ENCODE measurements around the gene AXIN1.
A peak's percentile ranks its signal among the peaks of the same experiment; 100 is the strongest.
"Not testable (repeated sequence)": the region's sequence is repeated elsewhere in the genome, so short reads cannot be mapped to it uniquely, and the experiment has no call there.

Gene AXIN1

DNA sequence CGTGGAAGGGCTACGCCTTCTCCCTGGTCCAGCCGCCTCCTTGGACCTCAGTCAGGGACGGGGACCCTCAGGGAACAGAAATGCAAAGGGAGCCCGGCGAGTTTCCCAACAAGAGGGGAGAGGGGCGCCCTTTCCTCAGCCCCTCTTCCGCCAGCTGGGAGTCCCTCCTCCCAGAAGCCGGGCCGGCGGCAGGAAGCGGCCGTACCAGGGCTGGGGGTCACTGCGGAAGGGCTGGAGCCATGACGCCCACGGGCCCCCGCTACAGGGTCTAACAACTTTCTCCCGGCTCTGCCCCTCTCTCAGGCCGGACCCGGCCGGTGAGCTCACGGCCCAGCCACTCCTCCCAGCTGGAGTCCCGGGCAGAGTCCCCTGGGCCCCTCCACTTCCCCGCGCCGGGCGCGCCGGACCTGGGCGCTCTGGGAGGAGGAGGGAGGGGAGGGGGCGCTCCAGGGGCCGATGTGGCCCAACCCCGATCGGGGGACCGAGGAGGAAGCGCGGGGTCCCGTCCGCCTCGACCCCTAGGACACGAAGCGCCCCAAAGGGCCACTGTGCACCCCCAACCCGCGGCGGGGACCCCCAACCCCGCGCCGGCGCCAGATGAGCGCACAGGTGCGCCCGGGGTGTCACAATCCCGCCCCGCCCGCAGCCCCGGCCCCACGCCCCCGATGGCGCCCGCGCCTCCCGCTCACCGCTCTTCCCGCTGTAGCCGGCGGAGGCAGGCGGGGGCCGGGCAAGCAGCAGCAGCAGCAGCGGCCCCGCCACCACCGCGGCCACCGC, 28.7 kb upstream of the AXIN1 start:
- DNase-seq = no peak

DNA sequence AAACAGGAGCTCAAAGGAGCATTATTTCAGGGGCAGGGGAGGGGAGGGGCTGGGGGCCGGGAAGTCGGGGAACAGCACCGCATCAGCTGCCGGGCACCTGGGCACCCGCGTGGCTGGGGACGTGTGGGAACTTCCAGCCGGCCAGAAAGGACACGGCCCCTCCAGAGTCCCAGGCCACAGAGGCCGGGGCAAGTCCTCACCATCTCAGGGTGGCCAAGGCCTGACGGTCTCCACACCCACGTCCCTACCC, 28.2 kb upstream of the AXIN1 start:
- no peak for DNase-seq

DNA sequence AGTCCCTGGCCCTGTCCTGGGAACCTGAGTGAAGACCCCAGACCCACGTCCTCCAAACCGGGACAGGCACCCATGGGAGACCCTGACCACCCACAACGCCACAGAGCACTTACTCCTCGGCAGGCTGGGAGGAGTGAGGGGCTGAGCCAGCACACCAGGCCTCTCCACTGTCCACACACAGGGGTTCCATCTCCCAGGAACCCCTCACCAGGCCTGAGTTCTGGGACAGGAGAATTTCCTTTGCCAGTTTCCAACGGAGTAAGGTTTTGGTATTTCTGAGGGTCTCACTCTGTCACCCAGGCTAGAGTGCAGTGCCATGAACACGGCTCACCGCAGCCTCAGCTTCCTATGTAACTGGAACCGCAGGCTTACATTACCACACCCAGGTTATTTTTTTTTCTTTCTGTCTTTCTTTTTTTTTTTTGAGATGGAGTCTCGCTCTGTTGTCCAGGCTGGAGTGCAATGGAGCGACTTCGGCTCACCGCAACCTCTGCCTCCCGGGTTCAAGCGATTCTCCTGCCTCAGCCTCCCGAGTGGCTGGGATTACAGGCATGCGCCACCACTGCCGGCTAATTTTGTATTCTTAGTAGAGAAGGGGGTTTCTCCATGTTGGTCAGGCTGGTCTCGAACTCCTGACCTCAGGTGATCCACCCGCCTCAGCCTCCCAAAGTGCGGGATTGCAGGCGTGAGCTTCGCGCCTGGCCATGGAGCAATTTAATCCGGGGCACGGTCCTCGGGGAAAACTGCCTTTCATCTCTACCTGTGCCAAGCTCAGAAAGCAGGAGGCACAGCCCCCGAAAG, 27.6 kb upstream of the AXIN1 start:
- DNase-seq = peak; percentile 50

DNA sequence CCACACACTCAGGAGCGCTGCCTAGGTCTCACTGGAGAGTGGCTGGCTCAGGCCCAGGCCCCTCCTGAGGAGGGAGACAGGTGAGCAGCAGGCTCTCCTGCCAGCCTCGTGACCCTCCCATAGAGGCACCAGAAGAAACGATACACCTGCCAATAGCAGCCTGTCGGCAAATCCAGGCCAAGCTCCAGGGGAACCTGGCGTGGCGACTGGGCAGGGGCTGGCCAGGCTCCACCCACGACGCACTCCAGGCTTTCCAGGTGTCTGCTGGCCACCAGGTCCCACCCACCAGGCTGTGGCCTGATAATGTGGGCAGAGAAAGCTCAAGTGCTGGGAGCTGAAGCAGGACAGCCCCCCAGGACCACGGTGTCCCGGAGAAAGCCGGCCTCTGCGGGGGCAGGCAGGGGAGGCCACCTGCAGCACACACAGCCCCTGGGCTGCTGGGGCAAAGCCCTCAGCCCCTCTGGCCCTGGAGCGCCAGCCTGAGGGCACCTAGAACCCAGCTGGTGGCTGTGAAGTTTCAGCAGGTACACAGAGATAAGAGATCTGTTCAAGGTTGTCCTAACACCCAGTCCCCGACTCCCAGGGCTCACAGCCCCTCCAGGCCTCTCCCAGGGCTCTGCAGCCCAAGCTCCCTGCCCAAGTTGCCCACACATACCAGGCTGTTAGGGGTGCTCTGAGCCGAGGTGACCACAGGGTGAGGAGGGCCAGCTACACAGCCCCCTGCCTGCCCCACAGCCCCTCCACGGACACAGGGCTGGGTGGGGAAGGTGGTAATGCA, 26.8 kb upstream of the AXIN1 start:
- DNase-seq = no peak

DNA sequence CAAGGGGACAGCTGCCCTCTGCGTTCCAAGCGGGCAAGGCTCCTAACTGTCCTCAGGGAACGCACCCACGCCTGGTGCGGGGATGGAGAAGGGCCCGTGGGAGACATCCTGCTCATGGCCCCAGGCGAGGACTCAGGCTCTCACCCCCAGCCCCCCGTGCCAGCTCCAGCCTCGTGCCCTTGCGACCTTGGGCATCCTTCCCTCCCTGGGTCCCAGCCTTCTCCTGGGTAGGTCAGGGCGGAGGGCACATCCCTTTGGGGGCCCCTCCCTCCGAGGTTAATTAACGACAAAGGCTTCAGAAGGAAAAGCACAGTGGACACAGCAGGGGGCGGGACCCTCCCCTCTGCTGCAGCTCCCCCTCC, 26.3 kb upstream of the AXIN1 start:
- DNase-seq = no peak

DNA sequence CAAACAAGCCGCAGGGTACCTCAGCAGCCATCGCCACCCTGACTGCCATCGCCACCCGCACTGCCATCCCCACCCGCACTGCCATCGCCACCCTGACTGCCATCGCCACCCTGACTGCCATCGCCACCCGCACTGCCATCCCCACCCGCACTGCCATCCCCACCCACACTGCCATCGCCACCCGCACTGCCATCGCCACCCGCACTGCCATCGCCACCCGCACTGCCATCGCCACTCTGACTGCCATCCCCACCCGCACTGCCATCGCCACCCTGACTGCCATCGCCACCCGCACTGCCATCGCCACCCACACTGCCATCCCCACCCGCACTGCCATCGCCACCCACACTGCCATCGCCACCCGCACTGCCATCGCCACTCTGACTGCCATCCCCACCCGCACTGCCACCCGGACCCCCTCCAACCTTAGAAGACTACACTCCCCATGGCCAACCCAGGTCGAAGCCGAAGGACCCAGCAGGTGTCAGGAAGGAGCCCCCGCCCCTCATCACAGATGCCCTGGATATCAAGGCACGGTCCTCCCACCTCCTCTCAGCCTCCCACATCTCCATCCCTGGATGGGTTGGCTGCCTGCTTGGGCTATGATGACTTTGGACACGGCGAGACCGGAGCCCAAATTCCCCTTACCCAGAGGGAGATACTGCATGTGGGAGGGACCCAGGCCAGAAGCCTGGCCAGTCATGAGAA, 25.7 kb upstream of the AXIN1 start:
- not testable (repeated sequence) for DNase-seq

DNA sequence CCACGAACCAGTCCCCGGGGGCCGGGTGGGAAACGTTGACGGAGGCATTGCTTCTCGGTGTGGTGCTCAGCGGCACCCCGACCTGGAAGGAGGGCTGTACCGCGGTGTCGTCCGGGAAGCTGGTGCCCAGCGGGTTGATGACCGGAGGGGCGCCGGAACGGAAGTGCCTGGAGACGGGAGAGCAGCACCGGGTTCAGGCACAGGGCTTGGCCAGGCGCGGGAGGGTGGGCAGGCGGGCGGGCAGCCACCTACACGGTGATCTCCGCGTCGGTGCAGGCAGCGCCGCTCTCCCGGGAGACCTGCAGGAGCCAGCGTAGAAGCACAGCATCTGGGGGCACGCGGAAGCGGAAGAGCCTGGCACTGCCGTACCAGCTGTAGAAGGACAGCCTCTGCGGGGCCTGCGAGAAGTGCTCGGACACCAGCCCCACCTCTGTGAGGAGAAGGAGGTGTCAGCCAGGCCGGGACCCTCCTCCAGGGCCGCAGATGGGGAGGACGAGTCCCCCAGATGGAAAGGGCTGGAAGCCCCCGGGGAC, 25.0 kb upstream of the AXIN1 start:
- no peak for DNase-seq

DNA sequence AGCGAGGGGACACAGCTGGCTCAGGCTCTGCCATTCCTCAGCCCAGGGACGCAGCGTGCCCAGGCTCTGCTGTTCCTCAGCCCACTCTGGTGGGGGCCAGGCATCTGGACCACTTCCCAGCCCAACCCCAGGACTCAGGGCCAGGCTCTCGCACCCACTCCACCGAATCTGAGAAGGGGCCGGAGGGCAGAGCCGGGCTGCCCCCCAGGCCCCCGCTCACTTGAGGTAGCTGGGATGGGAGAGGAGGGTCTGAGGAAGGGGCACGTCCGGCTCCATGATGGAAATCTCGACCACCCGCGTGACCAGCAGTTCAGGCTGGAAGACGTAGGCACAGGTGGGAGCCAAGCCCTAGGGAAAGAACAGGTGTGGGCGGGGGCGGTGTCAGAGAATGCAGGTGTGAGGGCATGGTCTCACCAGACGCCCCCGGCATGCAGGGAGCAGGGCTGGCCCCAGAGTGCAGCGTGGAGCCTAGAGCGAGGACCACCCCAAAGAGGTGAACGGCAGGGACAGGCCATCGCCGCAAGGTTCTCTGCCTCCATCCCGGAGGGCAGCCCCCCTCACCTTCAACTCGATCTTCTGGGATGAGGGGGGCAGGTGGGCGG, 24.4 kb upstream of the AXIN1 start:
- no peak for DNase-seq

DNA sequence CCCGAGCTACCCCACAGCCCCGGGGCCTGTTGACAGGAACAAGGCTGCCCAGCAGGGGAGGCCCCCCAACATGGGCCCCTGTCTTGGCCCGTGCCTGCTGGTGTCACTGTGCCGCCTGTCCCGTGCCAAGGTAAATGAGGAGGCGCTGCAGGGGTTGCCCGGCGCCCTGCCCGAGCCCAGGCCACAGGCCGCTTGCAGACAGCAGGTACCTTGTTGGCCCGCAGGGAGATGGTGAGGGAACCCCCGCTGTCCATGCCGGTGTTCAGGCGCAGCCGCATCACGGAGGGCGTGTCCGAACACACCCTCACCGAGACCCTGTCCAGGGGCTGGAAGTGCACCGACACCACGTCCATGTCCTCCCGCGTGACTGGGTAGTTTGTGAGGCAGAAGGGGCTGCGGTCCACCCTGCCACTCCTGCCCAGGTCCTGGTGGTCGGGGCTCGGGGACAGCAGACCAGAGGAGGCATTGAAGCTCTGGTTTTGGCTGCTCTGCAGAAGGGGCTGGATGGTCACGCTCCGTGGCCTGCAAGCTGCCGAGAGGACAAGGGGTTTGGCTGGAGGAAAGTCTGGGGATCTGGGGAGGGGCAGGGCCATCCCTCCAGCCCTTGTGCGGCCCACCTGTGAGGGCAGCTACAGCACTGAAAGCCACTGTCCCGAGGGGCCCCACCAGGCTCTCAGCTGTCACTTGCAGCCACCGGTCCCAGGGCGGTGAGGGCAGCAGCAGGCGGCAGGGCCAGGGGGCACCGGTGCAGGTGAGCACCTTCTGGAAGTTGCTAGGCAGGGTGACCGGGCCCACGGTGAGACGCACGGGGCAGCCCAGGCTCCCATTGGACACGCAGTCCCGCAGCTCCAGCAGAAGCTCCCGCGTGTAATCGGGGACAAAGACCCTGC, 23.6 kb upstream of the AXIN1 start:
- no peak for DNase-seq

DNA sequence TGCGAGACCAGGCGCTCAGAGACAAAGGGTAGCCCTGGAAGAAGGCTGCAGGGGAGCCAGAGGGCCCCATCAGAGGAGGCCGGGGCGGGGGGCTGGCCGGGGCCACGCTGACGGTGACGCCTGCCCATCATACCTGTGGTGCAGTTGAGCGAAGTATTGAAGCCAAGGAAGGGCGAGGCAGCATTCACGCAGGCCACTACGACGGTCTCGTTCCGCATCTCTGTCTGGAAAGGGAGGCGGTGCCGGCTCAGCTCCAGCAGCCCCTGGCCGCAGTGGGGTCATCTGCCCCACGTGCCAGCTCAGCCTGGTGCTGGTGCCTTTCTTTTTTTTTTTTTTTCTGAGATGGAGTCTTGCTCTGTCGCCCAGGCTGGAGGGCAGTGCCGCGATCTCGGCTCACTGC, 22.7 kb upstream of the AXIN1 start:
- no peak for DNase-seq

DNA sequence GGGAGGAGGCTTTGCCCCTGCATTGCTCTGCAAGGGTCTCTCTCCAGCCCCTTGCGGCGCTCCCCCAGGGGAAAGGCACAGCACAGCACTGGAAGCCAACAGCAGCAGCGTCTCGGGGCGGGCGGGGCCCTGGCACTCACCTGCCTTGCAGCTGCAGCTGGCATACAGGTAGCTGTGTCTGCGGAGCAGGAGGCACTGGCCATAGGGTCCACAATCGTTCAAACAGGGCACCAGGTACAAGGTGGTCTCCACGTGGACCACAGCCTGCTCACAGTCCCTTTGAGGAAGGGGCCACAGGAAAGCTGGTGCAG, 22.0 kb upstream of the AXIN1 start:
- no peak for DNase-seq

DNA sequence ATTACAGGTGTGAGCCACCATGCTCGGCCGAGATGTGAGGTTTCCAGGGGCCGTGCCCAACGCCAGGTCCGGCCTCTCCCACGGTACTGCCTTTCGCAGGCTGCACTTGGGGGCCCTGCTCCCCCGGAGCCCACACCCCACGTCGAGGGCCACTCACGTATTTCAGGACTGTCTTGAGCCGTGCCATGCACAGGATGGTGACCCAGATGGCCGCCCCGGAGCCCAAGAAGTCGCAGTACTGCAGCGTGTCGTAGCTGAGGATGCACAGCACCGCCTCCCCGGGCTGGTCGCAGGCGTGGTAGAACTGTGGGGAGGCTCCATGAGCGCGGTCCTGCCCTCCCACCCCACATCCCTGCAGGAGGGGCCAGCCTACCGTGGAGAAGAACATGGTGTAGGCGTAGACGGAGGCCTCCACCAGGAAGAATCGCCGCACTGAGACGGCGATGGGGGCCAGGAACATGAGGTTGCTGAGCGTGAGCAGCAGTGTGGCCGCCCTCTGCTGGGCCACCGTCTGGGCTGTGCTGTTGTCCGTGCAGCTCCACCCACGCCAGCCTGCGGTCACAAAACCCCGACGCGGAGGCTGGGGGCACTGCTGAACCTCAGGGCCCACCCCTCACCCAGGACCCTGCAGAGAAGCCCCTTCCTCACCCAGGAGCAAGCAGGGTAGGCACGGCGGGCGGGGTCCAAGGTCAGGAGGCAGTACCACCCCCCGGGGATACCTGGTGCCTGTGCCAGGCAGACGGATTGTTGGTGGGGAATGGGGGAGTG, 21.5 kb upstream of the AXIN1 start:
- DNase-seq = no peak

DNA sequence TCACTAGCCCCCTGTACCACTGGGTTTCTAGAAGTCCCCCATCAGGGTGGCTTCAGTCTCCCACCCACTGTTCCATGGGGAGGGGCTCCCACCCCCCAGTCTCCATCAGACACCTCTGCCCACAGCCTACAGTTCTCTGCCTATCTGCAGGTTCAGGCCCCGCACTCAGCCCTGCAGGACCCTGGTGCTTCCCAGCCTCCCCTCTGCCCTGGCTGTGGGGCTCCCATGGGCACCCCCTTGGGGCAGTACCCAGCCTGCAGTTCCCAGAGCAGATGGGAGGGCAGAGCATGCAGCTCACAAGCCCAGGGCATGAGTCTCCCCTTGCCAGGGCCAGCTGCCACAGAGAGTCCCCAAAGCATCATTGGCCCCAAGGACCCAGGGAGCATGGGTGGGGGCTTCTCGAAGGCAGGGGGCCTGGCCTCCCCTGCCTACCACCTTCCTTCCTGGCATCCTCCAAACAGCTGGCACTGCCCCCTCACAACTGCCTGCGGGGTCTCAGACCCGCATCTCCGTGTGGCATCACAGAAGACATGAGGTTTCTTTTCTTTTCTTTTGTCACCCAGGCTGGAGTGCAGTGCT, 20.6 kb upstream of the AXIN1 start:
- no peak for DNase-seq

DNA sequence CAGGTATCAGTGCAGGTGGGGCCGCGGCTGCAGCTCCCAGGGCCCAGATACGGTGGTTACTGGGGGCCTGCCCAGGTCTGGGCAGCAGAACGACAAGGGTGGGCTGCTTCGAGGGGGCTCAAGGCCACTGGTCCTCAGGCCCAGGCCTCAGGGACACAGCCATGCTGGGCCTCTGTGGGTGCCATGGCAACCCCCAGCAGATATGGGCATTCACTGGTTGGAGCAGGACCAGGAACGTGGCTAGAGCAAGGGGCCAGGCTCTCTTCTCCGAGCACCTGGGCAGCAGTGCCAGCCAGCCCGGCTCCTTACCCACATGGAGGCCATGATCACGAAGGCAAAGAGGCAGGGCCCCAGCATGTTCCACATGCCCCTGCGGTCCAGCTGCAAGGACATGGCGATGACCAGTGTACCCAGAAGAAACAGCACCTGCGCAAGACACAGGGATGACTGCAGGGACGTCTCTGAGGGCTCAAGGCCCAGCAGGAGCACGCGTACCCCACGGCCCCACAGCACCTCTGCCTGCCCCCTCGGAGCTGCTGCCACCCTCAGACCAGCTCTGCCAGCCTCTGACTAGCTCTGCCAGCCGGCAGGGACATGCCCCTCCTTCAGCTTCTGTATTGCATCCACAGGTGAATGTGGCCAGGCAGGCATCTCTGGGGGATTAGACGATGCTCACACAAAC, 19.9 kb upstream of the AXIN1 start:
- DNase-seq = no peak

DNA sequence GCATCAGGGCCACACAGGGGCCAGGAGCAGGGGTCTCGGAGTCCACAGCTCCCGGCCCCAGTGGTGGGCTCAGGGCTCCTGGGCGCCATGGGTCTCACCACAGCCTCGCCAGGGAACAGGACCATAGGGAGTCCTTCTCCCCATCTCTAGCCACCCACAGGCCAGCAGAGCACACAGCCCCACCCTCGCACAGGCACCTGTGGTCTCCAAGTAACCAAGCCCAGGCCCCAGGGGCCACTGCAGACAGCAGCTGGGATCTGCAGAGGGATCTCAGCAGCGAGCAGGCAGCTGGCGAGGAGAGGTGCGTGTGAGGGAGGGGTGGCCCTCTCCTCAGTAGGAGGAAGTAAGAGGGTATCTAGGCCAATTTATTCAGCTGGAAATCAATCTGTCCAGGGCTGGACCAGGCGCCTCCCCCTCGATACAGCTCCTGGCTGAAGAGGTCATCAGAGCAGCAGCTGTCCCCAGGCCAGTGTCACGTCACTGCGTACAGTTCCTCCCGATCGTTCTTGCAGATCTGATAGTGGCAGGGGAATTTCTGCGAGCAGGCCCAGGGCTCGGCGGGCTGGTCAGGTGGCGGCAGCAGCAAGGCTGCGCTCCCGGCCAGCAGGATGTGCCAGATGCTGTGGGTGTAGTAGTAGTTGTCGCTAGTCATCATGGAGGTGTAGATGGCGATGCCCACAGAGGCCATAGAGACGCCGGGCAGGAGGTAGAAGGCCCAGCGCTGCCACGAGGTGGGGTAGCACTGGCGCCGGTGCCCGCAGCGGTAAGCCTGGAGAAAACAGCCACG, 19.2 kb upstream of the AXIN1 start:
- no peak for DNase-seq

DNA sequence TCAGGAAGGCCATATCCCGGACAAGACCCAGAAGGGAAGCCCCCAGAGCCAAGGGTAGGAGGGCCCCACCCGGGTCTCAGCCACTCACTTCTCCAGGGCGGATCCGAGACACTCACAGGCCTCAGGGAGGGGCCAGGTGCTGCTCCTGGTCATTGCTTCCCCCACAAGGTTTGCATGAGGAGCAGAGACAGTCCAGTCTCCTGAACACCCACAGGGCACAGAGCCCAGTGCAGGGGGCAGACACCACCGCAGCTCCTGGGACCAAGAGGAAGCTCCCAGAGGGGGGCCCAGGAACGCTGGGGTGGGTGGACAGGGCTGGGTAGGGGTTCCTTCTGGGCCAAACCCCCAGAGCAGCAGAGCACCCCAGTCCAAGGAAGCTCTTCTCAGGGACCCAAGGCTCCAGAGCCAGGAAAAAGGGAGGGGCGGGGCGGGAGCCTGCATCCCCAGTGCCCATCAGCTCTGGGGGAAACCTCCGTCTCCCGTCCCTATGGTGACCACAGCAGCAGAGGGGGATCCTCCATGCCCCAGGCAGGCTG, 18.5 kb upstream of the AXIN1 start:
- no peak for DNase-seq

DNA sequence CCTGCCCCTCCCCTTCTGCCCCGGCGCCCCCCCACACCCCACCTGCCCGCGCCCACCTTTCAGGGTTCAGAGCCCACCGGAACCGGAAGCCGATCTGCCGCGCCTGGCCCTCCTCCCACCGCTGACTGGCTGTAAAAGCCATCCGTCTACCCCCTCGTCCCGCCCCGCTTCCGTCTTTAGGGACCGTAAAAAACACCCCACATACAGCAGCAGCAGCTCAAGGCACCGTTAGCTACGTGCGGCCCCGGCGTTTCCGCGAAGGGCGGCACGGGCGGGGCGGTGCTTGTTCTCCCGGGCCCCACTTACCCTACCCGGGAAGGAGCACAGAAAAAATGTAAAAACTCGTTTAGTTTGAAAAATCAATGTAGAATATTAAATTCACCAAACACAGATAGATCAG, 17.9 kb upstream of the AXIN1 start, which contains the start of gene MRPL28:
Gene MRPL28, minus strand, starts transcription at position 96 of the 400 bp plus-strand sequence. CDS start 320 bp downstream, outside the sequence.
- DNase-seq = peak; percentile 94

DNA sequence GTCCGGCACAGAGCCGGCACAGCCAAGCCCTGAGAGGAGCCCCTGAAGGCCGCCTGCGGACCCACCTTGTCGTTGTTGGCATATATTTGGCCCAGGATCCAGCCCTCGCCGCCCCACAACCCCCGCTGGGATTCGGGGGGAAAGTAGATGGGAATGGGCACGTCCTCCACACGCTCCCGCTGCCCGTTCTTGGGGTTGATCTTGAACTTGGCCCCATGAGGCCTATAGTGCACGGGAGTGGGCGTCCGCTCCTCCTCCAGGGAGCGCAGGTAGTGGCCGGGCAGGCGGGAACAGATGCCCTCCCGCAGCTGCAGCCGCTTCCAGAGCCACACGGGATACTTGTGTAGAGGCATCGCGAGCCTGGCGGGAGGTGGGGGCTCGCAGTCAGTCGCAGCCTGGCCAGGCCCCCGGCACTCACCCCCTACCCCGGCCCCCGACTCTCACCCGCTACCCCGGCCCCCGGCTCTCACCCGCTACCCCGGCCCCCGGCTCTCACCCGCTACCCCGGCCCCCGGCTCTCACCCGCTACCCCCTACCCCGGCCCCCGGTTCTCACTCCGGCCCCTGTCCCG, 17.4 kb upstream of the AXIN1 start:
- no peak for DNase-seq

All from CD4-positive, alpha-beta T cell treated with Interleukin-21 for 1 hour (primary cell).